OCI-M2 (cell line): ENCODE data around the gene MEIKIN.

Source experiments
- DNase-seq: peaks from one replicate; lab custom pipeline; 2025; ENCODE audit not compliant: unreplicated experiment; lab: John Stamatoyannopoulos, UW

MEIKIN gene

GRCh38 chr5:131945551-131946168, at the start of gene MEIKIN:
MEIKIN (minus strand) TSS chr5:131945663; CDS start chr5:131945505, 158 bp downstream.
- no peak for DNase-seq

DNA sequence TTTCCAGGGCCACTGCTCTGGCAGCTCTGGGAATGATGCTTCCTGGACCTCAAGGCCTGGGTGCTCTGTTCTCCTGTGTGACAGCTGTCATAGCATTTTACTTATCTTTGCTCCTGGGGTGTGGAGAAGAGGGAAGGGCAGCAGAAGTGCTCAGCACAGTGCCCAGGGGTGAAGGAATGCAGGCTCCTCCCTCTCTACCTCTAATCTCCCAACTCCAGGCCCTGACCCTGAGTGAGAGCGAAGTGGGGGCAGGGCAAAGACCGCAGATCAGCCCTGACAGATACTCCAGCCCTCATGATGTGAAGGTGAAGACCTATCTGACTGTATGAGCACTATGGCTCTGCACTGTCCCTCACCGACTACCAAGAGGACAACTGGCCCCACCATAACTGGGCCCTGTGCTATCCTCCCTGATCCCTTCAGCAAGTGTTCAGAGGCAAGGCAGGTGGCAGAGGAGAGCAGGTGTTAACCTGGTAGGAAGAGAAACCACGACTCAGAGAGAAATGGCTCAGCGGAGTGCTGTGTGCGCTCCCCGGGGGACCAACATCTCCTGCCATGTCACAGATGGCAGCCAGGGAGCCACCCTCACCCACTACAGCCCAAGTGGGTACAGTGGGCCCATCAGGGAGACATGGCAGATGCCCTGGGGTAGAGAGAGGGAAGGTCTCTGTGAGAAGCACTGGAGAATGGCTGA, 49.2 kb upstream of the MEIKIN start:
- DNase-seq: no peak

- DNase-seq: no peak
Observed at GRCh38 chr5:131994090-131994489, 48.6 kb upstream of the MEIKIN start.

- no peak for DNase-seq
Observed at GRCh38 chr5:131993676-131994075, 48.2 kb upstream of the MEIKIN start.

DNA sequence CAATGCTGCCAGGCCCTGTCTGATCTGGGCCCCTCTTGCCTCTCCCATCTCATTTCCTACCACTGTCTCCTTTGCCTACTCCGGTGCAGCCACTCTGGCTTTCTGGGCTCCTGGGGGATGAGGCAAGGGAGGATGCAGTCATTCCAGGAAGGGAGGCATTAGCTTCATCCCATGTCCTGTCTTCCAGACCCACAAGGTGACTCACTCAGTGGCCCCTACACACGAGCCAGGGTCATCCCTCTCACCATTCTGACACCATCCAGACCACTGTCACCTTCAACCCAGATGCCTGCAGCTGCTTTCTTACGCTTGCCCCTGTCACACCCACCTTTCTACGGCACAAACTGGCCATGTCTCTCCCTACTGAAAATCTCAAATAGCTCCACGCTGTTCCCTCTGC, 46.9 kb upstream of the MEIKIN start:
- no peak for DNase-seq

GRCh38 chr5:131991593-131992324, 46.3 kb upstream of the MEIKIN start:
- DNase-seq: no peak

GRCh38 chr5:131990716-131991115, 45.3 kb upstream of the MEIKIN start:
- DNase-seq: no peak

DNA sequence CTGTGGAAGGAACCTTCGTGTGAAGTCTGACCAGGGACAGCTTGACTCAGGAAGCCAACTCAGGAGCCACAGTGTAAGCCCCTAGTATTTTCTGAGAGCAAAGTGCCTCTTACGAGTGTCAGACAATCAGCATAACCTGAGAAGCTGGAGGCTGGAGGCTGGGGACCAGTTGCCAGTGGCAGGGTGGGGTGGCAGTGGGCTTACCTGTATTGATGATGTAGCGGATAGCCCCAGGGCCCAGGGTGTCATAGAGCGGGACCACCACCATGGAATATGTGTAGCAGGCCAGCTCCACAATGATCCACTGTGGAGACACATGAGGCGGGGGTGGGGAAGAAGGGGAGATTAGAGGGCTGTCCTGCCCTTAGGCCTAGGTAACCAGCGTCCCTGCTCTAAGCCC, 43.1 kb upstream of the MEIKIN start:
- no peak for DNase-seq

DNA sequence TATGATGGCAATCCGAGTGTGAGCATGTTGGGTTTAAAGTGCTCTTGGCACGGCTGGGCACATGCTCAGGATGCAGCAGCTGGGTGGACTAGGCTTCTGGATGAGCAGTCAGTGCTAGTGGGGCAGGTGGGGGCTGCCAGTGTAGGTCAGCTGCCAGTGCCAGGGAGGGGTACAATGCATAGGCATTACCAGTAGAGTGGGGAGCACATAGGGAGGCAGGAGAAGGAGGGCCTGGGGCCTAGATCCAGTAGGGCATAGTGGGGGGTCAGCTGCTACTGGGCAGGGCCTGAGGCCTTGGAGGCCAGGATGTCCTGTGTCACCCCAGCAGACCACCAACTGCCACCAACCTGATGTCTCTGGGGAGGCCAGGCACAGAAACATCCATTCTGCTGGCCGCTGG, 41.8 kb upstream of the MEIKIN start:
- no peak for DNase-seq

GRCh38 chr5:131986161-131986912, 40.9 kb upstream of the MEIKIN start:
- DNase-seq: no peak

GRCh38 chr5:131984956-131985665, 39.6 kb upstream of the MEIKIN start:
- DNase-seq: no peak

DNA sequence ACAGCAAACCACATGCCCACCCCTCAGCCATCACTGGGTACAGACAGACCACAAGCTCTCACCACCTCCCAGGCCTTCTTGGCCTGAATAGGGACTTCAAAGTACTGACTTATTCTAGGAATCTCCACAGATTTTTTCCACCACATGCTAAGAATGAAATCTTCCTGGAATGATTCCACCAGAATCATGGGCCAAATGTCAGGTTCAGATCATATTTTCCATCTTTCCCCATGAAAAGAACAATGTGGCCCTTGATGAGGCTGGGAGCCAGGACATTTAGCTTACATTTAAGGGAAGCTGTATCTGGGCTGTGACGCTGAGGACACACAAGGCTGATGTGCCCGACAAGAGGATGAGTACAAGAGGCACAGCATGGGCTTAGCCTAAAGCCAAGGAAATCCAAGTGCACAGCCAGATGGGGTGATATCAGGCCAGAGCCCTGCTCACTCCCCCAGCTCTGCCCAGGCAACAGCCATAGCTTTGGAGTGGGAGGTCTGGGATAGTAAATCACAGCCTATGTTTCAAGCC, 37.8 kb upstream of the MEIKIN start:
- no peak for DNase-seq

- no peak for DNase-seq
Observed at GRCh38 chr5:131981516-131981915, 36.1 kb upstream of the MEIKIN start.

- DNase-seq: no peak
Observed at GRCh38 chr5:131980696-131981095, 35.2 kb upstream of the MEIKIN start.

DNA sequence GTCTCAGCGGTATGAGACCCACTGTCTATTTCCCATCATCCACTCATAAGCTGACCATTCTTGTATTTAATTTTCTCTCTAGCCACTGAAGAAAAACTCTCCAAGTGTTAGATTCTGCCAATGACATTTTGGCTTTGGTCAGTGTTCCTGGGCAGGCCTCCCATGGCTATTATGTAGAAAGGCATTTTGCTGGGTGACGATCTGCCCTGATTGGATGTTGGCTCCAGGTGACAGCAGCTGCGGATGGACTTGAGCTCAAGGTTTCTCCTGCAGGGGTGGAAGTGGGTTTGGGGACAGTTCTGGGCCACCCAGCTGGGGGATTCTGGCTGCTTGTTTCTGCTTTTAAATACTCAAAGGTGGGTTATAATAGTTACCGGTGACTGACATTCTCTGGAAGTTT, 34.4 kb upstream of the MEIKIN start:
- no peak for DNase-seq

DNA sequence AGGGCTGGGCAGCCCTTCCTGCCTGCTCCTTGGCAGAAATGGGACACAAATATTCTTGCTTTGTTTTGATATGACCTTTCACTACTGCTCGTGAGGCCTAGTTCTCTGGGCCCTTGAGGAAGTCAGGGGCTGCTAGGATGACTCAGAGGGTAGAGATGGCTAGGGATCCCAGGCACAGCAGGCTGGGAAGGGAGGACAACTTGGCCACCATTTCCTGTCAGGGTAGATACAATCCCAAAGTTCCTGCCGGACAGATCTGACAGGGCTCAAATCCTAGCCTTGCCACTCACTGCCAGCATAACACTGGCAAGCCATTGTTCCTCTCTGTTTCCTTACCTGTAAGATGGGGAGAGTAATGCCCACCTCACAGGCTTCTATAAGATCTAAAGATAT, 31.7 kb upstream of the MEIKIN start:
- no peak for DNase-seq

DNA sequence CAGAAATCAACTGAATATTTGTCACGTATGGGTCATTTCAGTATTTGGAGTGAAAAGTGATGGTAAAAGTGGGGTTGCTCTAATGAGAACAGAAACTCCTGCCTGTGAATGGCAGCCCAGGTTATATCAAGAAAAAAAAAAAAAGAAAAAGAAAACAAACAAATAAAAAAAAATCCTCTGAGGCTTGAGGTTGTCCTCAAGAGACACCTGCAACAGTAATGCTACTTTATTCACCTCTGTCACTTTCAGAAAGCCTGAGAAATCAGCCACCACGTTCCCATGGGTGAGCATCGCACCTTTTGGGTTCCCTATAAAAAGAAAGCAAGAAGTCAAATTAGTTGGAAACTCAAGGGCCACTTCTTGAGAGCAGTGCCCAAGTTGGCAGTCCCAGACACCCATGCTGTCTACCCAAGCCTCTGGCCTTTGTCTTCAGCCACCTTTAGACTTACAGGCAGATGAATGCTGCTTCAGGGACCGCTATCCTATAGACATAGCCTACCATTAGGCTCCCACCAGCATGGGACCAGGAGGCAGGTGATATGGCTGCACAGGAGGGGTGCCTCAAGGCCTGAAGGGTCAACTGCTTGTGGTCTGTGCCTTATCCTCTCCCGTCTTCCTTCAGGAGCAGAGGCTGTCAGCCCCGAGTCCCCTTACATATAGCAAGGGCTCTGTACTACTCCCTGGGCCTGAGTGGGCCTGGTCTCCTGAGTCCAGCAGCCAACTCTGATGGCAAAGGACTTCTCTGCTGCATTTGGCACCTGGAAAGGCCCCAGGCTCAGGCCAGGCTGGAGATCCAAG, 31.1 kb upstream of the MEIKIN start:
- DNase-seq: no peak

- DNase-seq: no peak
Observed at GRCh38 chr5:131974956-131975726, 29.7 kb upstream of the MEIKIN start.

- DNase-seq: no peak
Observed at GRCh38 chr5:131974622-131974955, 29.1 kb upstream of the MEIKIN start.
